ENCODE data around the gene CORIN.

- TF ChIP-seq CTCF (IDR thresholded peaks at IDR 0.05 in 2 of 3, conservative IDR thresholded peaks at IDR 0.05 in 1 of 3; ENCODE audit: borderline replicate concordance in 1 of 3, insufficient read depth in 1 of 3, low read depth in 2 of 3, low read length in 2 of 3) (no peak), RAD21 (IDR thresholded peaks at IDR 0.05; ENCODE audit: low read depth) (no peak), REST (IDR thresholded peaks at IDR 0.05; ENCODE audit: low read depth) (no peak), EZH2 (IDR thresholded peaks at IDR 0.05) (no peak), POLR2AphosphoS5 (IDR thresholded peaks at IDR 0.05; ENCODE audit: low read depth, low read length) (no peak), POLR2A (IDR thresholded peaks at IDR 0.05; ENCODE audit: borderline replicate concordance, extremely low read depth, insufficient read depth, insufficient read length) (no peak), EZH2phosphoT487 (IDR thresholded peaks at IDR 0.05; ENCODE audit: borderline replicate concordance) (no peak), TCF7L2 (IDR thresholded peaks at IDR 0.05; ENCODE audit: borderline replicate concordance, extremely low read depth, insufficient read depth, insufficient read length) (no peak)
Observed at GRCh38 chr4:47819178-47819577, 18.7 kb downstream of the CORIN start.

Measured in HCT116 (cell line).